ENCODE data around the gene SLC6A8.
"Not testable (repeated sequence)": the region's sequence is repeated elsewhere in the genome, so short reads cannot be mapped to it uniquely, and the experiment has no call there.

DNA sequence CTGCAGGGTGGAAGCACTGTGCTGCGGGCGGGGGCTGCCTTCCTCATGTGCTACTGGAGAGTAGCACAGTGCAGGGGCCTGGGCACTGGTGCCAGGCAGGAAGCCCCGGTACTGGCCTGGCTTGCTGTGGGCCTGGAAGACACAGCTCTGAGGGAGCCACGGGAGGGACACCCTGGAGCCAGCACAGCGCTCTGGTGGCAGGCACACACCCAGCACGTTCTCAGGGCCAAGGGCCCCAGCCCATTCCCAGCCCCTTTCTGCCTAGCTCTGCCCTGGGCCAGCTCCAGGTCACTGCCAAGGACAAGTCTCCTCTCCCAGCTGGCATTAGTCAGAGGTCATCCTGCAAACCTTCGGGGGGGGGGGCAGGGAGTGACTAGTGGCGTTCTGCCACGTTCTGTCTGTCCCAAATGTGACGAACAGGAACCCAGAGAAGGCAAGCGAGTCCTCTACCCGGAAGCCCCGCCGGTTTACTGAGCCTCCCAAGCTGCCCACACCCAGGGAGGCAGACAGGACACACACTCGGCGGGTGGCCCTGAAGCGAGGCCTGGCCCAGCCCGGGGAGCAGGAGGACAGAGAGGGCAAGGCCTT lies 12.2 kb downstream of the SLC6A8 start:
- TF ChIP-seq POLR2A (IDR thresholded peaks at IDR 0.05; ENCODE audit: low read length); GATA1 (IDR thresholded peaks at IDR 0.05; ENCODE audit: low read depth, low read length): not testable (repeated sequence)

Data from erythroblast (primary cell).